OCI-LY7 (cell line): ENCODE measurements around the gene DPY19L3.

Source experiments
- EZH2phosphoT487 ChIP-seq: fragments of 200-600 bp; sonication (generic); IDR thresholded peaks from 2 replicates; pipeline ENCODE4 v1.6.1; 2018; ENCODE audit warnings: low read depth, borderline replicate concordance, mild to moderate bottlenecking, mixed run types, antibody characterized with exemption, low read length, moderate library complexity, mixed read lengths
- TF ChIP-seq, protein P1 (sequence below): fragments of 200-600 bp; sonication (generic); conservative IDR thresholded peaks from 2 replicates; pipeline ENCODE4 v1.5.1; 2014; ENCODE audit warnings: mild to moderate bottlenecking, antibody characterized with exemption, low read length, moderate library complexity, mixed read lengths

DNA sequence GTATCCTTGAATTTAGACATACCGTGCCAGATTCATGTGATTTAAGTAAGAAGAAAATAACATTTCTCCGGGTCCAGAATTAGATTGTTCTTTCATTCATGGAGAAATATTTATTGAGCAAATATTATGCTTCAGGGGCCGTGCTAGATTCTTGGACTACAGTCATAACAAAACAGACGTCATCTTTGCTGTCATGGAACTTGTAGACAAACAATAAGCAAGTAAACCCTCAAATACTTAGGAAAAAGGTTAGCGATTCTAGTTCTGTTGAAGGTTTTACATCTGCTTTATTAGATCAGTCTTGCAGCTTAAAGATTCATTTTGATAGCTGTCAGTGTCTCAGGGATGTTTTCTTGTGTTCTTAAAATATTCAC lies 43.3 kb upstream of the DPY19L3 start:
- TF ChIP-seq, protein P1, sequence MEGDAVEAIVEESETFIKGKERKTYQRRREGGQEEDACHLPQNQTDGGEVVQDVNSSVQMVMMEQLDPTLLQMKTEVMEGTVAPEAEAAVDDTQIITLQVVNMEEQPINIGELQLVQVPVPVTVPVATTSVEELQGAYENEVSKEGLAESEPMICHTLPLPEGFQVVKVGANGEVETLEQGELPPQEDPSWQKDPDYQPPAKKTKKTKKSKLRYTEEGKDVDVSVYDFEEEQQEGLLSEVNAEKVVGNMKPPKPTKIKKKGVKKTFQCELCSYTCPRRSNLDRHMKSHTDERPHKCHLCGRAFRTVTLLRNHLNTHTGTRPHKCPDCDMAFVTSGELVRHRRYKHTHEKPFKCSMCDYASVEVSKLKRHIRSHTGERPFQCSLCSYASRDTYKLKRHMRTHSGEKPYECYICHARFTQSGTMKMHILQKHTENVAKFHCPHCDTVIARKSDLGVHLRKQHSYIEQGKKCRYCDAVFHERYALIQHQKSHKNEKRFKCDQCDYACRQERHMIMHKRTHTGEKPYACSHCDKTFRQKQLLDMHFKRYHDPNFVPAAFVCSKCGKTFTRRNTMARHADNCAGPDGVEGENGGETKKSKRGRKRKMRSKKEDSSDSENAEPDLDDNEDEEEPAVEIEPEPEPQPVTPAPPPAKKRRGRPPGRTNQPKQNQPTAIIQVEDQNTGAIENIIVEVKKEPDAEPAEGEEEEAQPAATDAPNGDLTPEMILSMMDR = no peak
- no peak for TF ChIP-seq EZH2phosphoT487
